Measurements from ENCODE around the gene DOCK11. TPM values are rescaled to one million over a fixed set of nuclear protein-coding genes. Genes with fewer than 3 reads are reported as not detected.

DOCK11 gene
- total and polyA plus RNA-seq, 10 of the 15 experiments (the other 5 are each of a cell fraction or from before 2014, with no cell fraction given) = 16.3 to 30.7 (median 19.8) TPM

DNA sequence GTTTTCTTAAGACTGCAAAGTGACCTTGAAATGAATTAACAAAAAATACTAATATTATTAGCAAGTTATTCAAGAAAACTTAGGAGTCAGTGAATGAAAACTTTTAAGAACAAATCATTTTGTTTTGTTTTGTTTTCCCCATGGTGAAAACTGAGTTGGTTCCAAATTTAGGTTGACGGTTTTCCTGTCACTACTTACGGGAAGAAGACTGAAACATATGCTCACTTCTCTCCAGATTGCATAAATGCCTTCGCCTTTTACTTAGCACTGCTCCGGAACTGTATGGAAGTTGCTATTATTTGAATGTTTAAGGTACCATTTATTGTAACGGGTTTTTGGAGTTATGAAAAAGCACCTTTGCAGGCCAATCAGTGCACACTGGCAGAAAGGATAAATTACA lies 42.8 kb downstream of the DOCK11 start (continued):
- TF ChIP-seq CHD4 (IDR thresholded peaks at IDR 0.05) (no peak), POLR2A (IDR thresholded peaks at IDR 0.05; ENCODE audit: low read depth, low read length) (no peak), MXI1 (IDR thresholded peaks at IDR 0.05; ENCODE audit: low read depth, low read length) (no peak), SRF (IDR thresholded peaks at IDR 0.05; ENCODE audit: low read depth in 2 of 2, low read length in 2 of 2) (no peak)

- ChIA-PET POLR2A (interaction anchor here (2.1 kb wide), 1 partner anchor 45 kb away, joined by 9 read pairs; the partner anchor contains the start of gene DOCK11), SMC1A (ENCODE audit: uncharacterized antibody, unreplicated experiment) (interaction anchor here (0.6 to 4.3 kb wide), 4 partner anchors 33 to 61 kb away, joined by 3 to 24 read pairs (median 6); partner anchors contain the start of gene DOCK11), RAD21 (ENCODE audit: unreplicated experiment) (interaction anchor here (1.4 to 3.0 kb wide), 3 partner anchors 10 to 44 kb away, joined by 4 to 16 read pairs (median 6); partner anchors contain the start of gene DOCK11), CTCF (interaction anchor here (1.3 kb wide), 1 partner anchor 61 kb away, joined by 3 read pairs; no protein-coding TSS in a partner anchor)
- no TSS peak for BruUV-seq (replicated peaks)
- no peak overlapping the region for H3K4me3 ChIP-seq
- H3K9ac ChIP-seq (ENCODE audit: control insufficient read depth, insufficient read depth, low read length) = no peak overlapping the region
- in situ Hi-C loops (cut with MboI) = no loop called here
- H3K9me3 ChIP-seq (replicated peaks; ENCODE audit: control insufficient read depth, insufficient read depth, low read length) = no peaks in the 10 kb centered on the region
- H3K4me1 ChIP-seq (ENCODE audit: control insufficient read depth, insufficient read depth, low read length) = peaks cover 7% of the 10 kb centered on the region
- peaks cover 6% of the 10 kb centered on the region for H3K79me2 ChIP-seq (ENCODE audit: control insufficient read depth, insufficient read depth, low read length)
- H3K4me2 ChIP-seq (ENCODE audit: control insufficient read depth, insufficient read depth) = no peak overlapping the region
- intact Hi-C loops (cut with micrococcal nuclease; ENCODE audit: unreplicated experiment) = no loop called here
- H2AFZ ChIP-seq (ENCODE audit: control insufficient read depth, low read depth, low read length) = no peak overlapping the region
- 67% methylated on average over 4 of the region's 4 CpGs for WGBS (ENCODE audit: insufficient coverage, insufficient replicate concordance, low lambda C conversion rate, missing lambda C conversion rate)
- TF ChIP-seq ZNF274 (IDR thresholded peaks at IDR 0.05; ENCODE audit: insufficient read depth, insufficient read length) (no peak), ZNF622 (IDR thresholded peaks at IDR 0.05) (no peak), NFYA (IDR thresholded peaks at IDR 0.05; ENCODE audit: borderline replicate concordance, low read depth, low read length) (no peak), JUND (IDR thresholded peaks at IDR 0.05; ENCODE audit: low read depth, low read length) (no peak), RUNX3 (IDR thresholded peaks at IDR 0.05; ENCODE audit: low read length) (no peak), HCFC1 (IDR thresholded peaks at IDR 0.05; ENCODE audit: low read length) (no peak), ESRRA (IDR thresholded peaks at IDR 0.05; ENCODE audit: low read length) (no peak), CREB1 (IDR thresholded peaks at IDR 0.05; ENCODE audit: low read depth) (no peak), ZNF384 (IDR thresholded peaks at IDR 0.05; ENCODE audit: borderline replicate concordance, low read depth, low read length) (no peak), MEF2A (IDR thresholded peaks at IDR 0.05; ENCODE audit: insufficient read depth, low read depth, low read length) (no peak), ETV6 (conservative IDR thresholded peaks at IDR 0.05 in 1 of 2, IDR thresholded peaks at IDR 0.05 in 1 of 2; ENCODE audit: borderline replicate concordance in 1 of 2, low read depth in 1 of 2) (no peak), KDM1A (IDR thresholded peaks at IDR 0.05; ENCODE audit: borderline replicate concordance) (no peak), RCOR1 (conservative IDR thresholded peaks at IDR 0.05; ENCODE audit: low read depth, low read length) (no peak), FOS (IDR thresholded peaks at IDR 0.05; ENCODE audit: borderline replicate concordance, extremely low read depth, insufficient read length) (no peak), NFIC (IDR thresholded peaks at IDR 0.05; ENCODE audit: low read depth, low read length) (no peak), RFX5 (IDR thresholded peaks at IDR 0.05; ENCODE audit: low read depth, low read length) (no peak)
- TF ChIP-seq, protein P1, sequence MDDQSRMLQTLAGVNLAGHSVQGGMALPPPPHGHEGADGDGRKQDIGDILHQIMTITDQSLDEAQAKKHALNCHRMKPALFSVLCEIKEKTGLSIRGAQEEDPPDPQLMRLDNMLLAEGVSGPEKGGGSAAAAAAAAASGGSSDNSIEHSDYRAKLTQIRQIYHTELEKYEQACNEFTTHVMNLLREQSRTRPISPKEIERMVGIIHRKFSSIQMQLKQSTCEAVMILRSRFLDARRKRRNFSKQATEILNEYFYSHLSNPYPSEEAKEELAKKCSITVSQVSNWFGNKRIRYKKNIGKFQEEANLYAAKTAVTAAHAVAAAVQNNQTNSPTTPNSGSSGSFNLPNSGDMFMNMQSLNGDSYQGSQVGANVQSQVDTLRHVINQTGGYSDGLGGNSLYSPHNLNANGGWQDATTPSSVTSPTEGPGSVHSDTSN (IDR thresholded peaks at IDR 0.05; ENCODE audit: insufficient replicate concordance, low read depth, low read length) = no peak
- ATAC-seq = no peak
- no peak for DNase-seq (ENCODE audit: low read depth, low spot score)
- no peak for FAIRE-seq
- H3K27ac ChIP-seq (ENCODE audit: control insufficient read depth, insufficient read depth) = no peak overlapping the region
- no peaks in the 10 kb centered on the region for H4K20me1 ChIP-seq (ENCODE audit: control insufficient read depth, insufficient read depth)
- no peaks in the 10 kb centered on the region for H3K36me3 ChIP-seq (ENCODE audit: control insufficient read depth in 2 of 2, insufficient read depth in 2 of 2, low read length in 1 of 2)
- H3K27me3 ChIP-seq (replicated peaks in 1 of 2; ENCODE audit: control insufficient read depth in 2 of 2, insufficient read depth in 2 of 2, low read length in 1 of 2) = no peaks in the 10 kb centered on the region
Observed at GRCh38 chrX:118540342-118540741, 44.7 kb downstream of the DOCK11 start.
